HUES64 (cell line): ENCODE data around the gene NUDT10. TPM values are rescaled to one million over a fixed set of nuclear protein-coding genes. Genes with fewer than 3 reads are reported as not detected.
A peak's percentile ranks its signal among the peaks of the same experiment; 100 is the strongest.
"Not testable (repeated sequence)": the region's sequence is repeated elsewhere in the genome, so short reads cannot be mapped to it uniquely, and the experiment has no call there.

Experiments
- H3K27ac ChIP-seq: 2 replicates; pipeline ENCODE4 v1.7.0; 2013; ENCODE audit warnings: low read depth, low read length, inconsistent platforms
- H3K27me3 ChIP-seq: 2 replicates; pipeline ENCODE4 v1.6.1; 2013; ENCODE audit warnings: mild to moderate bottlenecking, low read length; ENCODE audit not compliant: insufficient read depth
- H3K36me3 ChIP-seq: 2 replicates; pipeline ENCODE4 v1.6.1; 2013; ENCODE audit warnings: mild to moderate bottlenecking, low read length; ENCODE audit not compliant: insufficient read depth
- H3K4me1 ChIP-seq: 2 replicates; pipeline ENCODE4 v1.6.1; 2013; ENCODE audit warnings: mild to moderate bottlenecking, low read length, moderate library complexity; ENCODE audit not compliant: insufficient read depth
- H3K4me3 ChIP-seq: 2 replicates; pipeline ENCODE4 v1.5.1; 2013; ENCODE audit warnings: mild to moderate bottlenecking, low read length, moderate library complexity
- H3K9ac ChIP-seq: 2 replicates; pipeline ENCODE4 v1.6.1; 2013; ENCODE audit warnings: mild to moderate bottlenecking, low read depth, low read length
- H3K9me3 ChIP-seq: 2 replicates; pipeline ENCODE4 v1.6.1; 2013; ENCODE audit warnings: low read depth, low read length; ENCODE audit not compliant: insufficient read depth
- WGBS: fragments of 150-250, 120-280 bp; methylation state at CpG from one replicate; pipeline ENCODE4 v1.1.7; 2013; ENCODE audit warnings: missing lambda C conversion rate; 5-methylcytosine and 5-hydroxymethylcytosine counted together
- polyA plus RNA-seq, 2 experiments: library from polyadenylated mRNA; stranded (reverse); fragments of 50-300 nt; gene quantifications; one replicate each; pipeline ENCODE4 v1.2.3, GENCODE V29; 2013

Gene NUDT10
- polyA plus RNA-seq (2013, experiment 1 of 2) = 20.2 TPM
- polyA plus RNA-seq (2013, experiment 2 of 2) = 21.0 TPM

- H3K4me3 ChIP-seq = peak within 1 kb of the TSS; percentile 70
- H3K4me1 ChIP-seq = no peaks in the 10 kb centered on the region
- H3K9ac ChIP-seq = peak within 1 kb of the TSS; percentile 69
- peak within 1 kb of the TSS; percentile 46; the same call in 1 of the 2 replicates for H3K27ac ChIP-seq
- H3K36me3 ChIP-seq = no peaks in the 10 kb centered on the region
- no peaks in the 10 kb centered on the region for H3K27me3 ChIP-seq
- H3K9me3 ChIP-seq = no peaks in the 10 kb centered on the region
- 1% methylated on average over 67 of the region's 68 CpGs for WGBS
Measured at GRCh38 chrX:51332188-51332942, at the start of gene NUDT10. Gene NUDT10 (plus strand): TSS chrX:51332822. CDS start chrX:51332966, 144 bp downstream.

GRCh38 chrX:51292421-51292820, 40.2 kb upstream of the NUDT10 start:
- H3K27me3 ChIP-seq = no peaks in the 10 kb centered on the region
- no peak overlapping the region for H3K9ac ChIP-seq
- no peak overlapping the region for H3K27ac ChIP-seq
- H3K36me3 ChIP-seq = no peaks in the 10 kb centered on the region
- 83% methylated on average over 3 of the region's 3 CpGs for WGBS
- H3K4me1 ChIP-seq = no peaks in the 10 kb centered on the region
- no peak overlapping the region for H3K4me3 ChIP-seq
- no peaks in the 10 kb centered on the region for H3K9me3 ChIP-seq

GRCh38 chrX:51296138-51296537, 36.5 kb upstream of the NUDT10 start:
- Histone ChIP-seq H3K4me3 (no peak overlapping the region), H3K36me3 (no peaks in the 10 kb centered on the region), H3K9me3 (no peaks in the 10 kb centered on the region), H3K9ac (no peak overlapping the region), H3K27me3 (no peaks in the 10 kb centered on the region), H3K4me1 (no peaks in the 10 kb centered on the region), H3K27ac (no peak overlapping the region)
- no CpG with 5 or more reads among the region's 2 CpGs for WGBS

GRCh38 chrX:51316271-51316670, 16.4 kb upstream of the NUDT10 start:
- no peak overlapping the region for H3K9ac ChIP-seq
- H3K9me3 ChIP-seq = no peaks in the 10 kb centered on the region
- WGBS = 100% methylated on average over 1 of the region's 1 CpG
- H3K4me1 ChIP-seq = no peaks in the 10 kb centered on the region
- no peaks in the 10 kb centered on the region for H3K27me3 ChIP-seq
- no peak overlapping the region for H3K4me3 ChIP-seq
- no peaks in the 10 kb centered on the region for H3K36me3 ChIP-seq
- H3K27ac ChIP-seq = no peak overlapping the region

- not testable (repeated sequence) for H3K36me3 ChIP-seq, H3K27me3 ChIP-seq, H3K4me1 ChIP-seq, H3K9me3 ChIP-seq, H3K27ac ChIP-seq
- WGBS = under 1% methylated on average over 44 of the region's 56 CpGs
- Histone ChIP-seq H3K9ac (peak overlapping the region; percentile 69; the same call in 1 of the 2 replicates), H3K4me3 (peak overlapping the region; percentile 70)
Measured at GRCh38 chrX:51332943-51333785, 542 bp downstream of the NUDT10 start.

GRCh38 chrX:51334276-51334675, 1.7 kb downstream of the NUDT10 start:
- H3K36me3 ChIP-seq = no peaks in the 10 kb centered on the region
- H3K9ac ChIP-seq = no peak overlapping the region
- no peaks in the 10 kb centered on the region for H3K9me3 ChIP-seq
- no peaks in the 10 kb centered on the region for H3K4me1 ChIP-seq
- H3K27me3 ChIP-seq = no peaks in the 10 kb centered on the region
- H3K4me3 ChIP-seq = peak overlapping the region; percentile 70
- WGBS = 46% methylated on average over 2 of the region's 4 CpGs
- no peak overlapping the region for H3K27ac ChIP-seq

GRCh38 chrX:51336584-51336983, 4.0 kb downstream of the NUDT10 start:
- no peak overlapping the region for H3K27ac ChIP-seq
- H3K4me3 ChIP-seq = no peak overlapping the region
- no peaks in the 10 kb centered on the region for H3K9me3 ChIP-seq
- H3K36me3 ChIP-seq = no peaks in the 10 kb centered on the region
- H3K4me1 ChIP-seq = no peaks in the 10 kb centered on the region
- WGBS = 11% methylated on average over 2 of the region's 3 CpGs
- H3K9ac ChIP-seq = no peak overlapping the region
- H3K27me3 ChIP-seq = no peaks in the 10 kb centered on the region

GRCh38 chrX:51361251-51361650, 28.6 kb downstream of the NUDT10 start:
- Histone ChIP-seq H3K4me3 (no peak overlapping the region), H3K27ac (no peak overlapping the region), H3K27me3 (no peaks in the 10 kb centered on the region), H3K9ac (no peak overlapping the region), H3K4me1 (no peaks in the 10 kb centered on the region), H3K9me3 (0 out of 2 replicates have a peak, but pooled peaks cover 2% of the 10 kb centered on the region), H3K36me3 (no peaks in the 10 kb centered on the region)
- WGBS = 69% methylated on average over 6 of the region's 7 CpGs

- no peak overlapping the region for H3K27ac ChIP-seq
- H3K9ac ChIP-seq = no peak overlapping the region
- no peaks in the 10 kb centered on the region for H3K4me1 ChIP-seq
- H3K4me3 ChIP-seq = no peak overlapping the region
- WGBS = 95% methylated on average over 2 of the region's 2 CpGs
- H3K9me3 ChIP-seq = no peaks in the 10 kb centered on the region
- no peaks in the 10 kb centered on the region for H3K27me3 ChIP-seq
- H3K36me3 ChIP-seq = no peaks in the 10 kb centered on the region
Measured at GRCh38 chrX:51376672-51377071, 44.0 kb downstream of the NUDT10 start.
